ENCODE results near the gene LIN7C.

GRCh38 chr11:27514076-27514475 is 7.5 kb upstream of the LIN7C start:
- TF ChIP-seq, protein P1, sequence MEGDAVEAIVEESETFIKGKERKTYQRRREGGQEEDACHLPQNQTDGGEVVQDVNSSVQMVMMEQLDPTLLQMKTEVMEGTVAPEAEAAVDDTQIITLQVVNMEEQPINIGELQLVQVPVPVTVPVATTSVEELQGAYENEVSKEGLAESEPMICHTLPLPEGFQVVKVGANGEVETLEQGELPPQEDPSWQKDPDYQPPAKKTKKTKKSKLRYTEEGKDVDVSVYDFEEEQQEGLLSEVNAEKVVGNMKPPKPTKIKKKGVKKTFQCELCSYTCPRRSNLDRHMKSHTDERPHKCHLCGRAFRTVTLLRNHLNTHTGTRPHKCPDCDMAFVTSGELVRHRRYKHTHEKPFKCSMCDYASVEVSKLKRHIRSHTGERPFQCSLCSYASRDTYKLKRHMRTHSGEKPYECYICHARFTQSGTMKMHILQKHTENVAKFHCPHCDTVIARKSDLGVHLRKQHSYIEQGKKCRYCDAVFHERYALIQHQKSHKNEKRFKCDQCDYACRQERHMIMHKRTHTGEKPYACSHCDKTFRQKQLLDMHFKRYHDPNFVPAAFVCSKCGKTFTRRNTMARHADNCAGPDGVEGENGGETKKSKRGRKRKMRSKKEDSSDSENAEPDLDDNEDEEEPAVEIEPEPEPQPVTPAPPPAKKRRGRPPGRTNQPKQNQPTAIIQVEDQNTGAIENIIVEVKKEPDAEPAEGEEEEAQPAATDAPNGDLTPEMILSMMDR (IDR thresholded peaks at IDR 0.05; ENCODE audit: low read length): no peak
- TF ChIP-seq EZH2phosphoT487 (IDR thresholded peaks at IDR 0.05; ENCODE audit: low read length): no peak
